HEK293 (cell line): ENCODE data around the gene TLE2.

Experiments used
- CTCF ChIA-PET: fragments of 350-600 bp; formaldehyde crosslinking; extraction: SDS; loops from one replicate; lab custom pipeline; 2021; ENCODE audit warnings: antibody characterized with exemption; lab: Yijun Ruan, JAX
- POLR2A ChIA-PET: fragments of 300-600 bp; formaldehyde crosslinking; extraction: SDS; loops from one replicate; lab custom pipeline; 2020; ENCODE audit warnings: antibody characterized with exemption, inconsistent platforms; lab: Yijun Ruan, JAX
- H3K27ac ChIP-seq: fragments of 200-500 bp; sonication (Bioruptor generic); 2 replicates; pipeline ENCODE4 v1.5.1; 2014; ENCODE audit warnings: low read depth, low read length, control low read depth, inconsistent platforms; ENCODE audit errors: extremely low read depth
- H3K36me3 ChIP-seq, 2 experiments: fragments of 200-500 bp in 1 of 2; sonication (Bioruptor generic) in 1 of 2; 1 replicate in 1 of 2; 2 replicates in 1 of 2; pipeline ENCODE4 v1.5.1; 2014 to 2017; ENCODE audit warnings: inconsistent platforms in 2 of 2, low read length in 2 of 2; ENCODE audit not compliant: control insufficient read depth in 2 of 2, insufficient read depth in 1 of 2
- H3K4me1 ChIP-seq: fragments of 200-500 bp; sonication (Bioruptor generic); 2 replicates; pipeline ENCODE4 v1.5.1; 2014; ENCODE audit warnings: mild to moderate bottlenecking, low read length, inconsistent platforms; ENCODE audit not compliant: control insufficient read depth, insufficient read depth
- H3K4me3 ChIP-seq: 2 replicates; pipeline ENCODE4 v1.5.1; 2011; ENCODE audit warnings: low read depth, mild to moderate bottlenecking, control low read depth, low read length, moderate library complexity
- H3K9me3 ChIP-seq: fragments of 200-500 bp; sonication (Bioruptor generic); 2 replicates; pipeline ENCODE4 v1.5.1; 2014; ENCODE audit warnings: low read depth, low read length, inconsistent platforms; ENCODE audit not compliant: control insufficient read depth, insufficient read depth
- HOXD13 ChIP-seq: sonication (generic); formaldehyde crosslinking; IDR thresholded peaks from 2 replicates; pipeline ENCODE4 v1.8.0; 2022; ENCODE audit warnings: missing genetic modification reagents, borderline replicate concordance
- PRDM1 ChIP-seq: fragments of 450-650 bp; formaldehyde crosslinking; IDR thresholded peaks from 2 replicates; pipeline ENCODE4; 2016; ENCODE audit warnings: missing biosample characterization, missing genetic modification characterization
- PRDM10 ChIP-seq: fragments of 450-650 bp; formaldehyde crosslinking; IDR thresholded peaks from 2 replicates; pipeline ENCODE4 v1.5.1; 2016; ENCODE audit warnings: missing biosample characterization, missing genetic modification characterization
- SCRT2 ChIP-seq: fragments of 450-650 bp; formaldehyde crosslinking; IDR thresholded peaks from 2 replicates; pipeline ENCODE4 v1.5.1; 2016; ENCODE audit warnings: missing biosample characterization, missing genetic modification characterization
- ZNF140 ChIP-seq: fragments of 450-650 bp; formaldehyde crosslinking; IDR thresholded peaks from 2 replicates; pipeline ENCODE4 v1.5.1; 2016; ENCODE audit warnings: missing biosample characterization, missing genetic modification characterization
- ZNF146 ChIP-seq: fragments of 450-650 bp; formaldehyde crosslinking; IDR thresholded peaks from 2 replicates; pipeline ENCODE4 v1.5.1; 2016; ENCODE audit warnings: missing biosample characterization, missing genetic modification characterization
- ZNF18 ChIP-seq: fragments of 450-650 bp; formaldehyde crosslinking; IDR thresholded peaks from 2 replicates; pipeline ENCODE4 v1.5.1; 2016; ENCODE audit warnings: missing biosample characterization, missing genetic modification characterization
- ZNF292 ChIP-seq: fragments of 450-650 bp; formaldehyde crosslinking; IDR thresholded peaks from 2 replicates; pipeline ENCODE4 v1.5.1; 2016; ENCODE audit warnings: low read depth, missing biosample characterization, missing genetic modification characterization, borderline replicate concordance
- ZNF311 ChIP-seq: fragments of 450-650 bp; formaldehyde crosslinking; IDR thresholded peaks from 2 replicates; pipeline ENCODE4 v1.5.1; 2017; ENCODE audit warnings: missing biosample characterization, missing genetic modification characterization, borderline replicate concordance
- ZNF501 ChIP-seq: fragments of 450-650 bp; formaldehyde crosslinking; IDR thresholded peaks from 2 replicates; pipeline ENCODE4 v1.5.1; 2016; ENCODE audit warnings: missing biosample characterization, missing genetic modification characterization
- ZNF548 ChIP-seq: fragments of 450-650 bp; formaldehyde crosslinking; IDR thresholded peaks from 2 replicates; pipeline ENCODE4 v1.5.1; 2016; ENCODE audit warnings: missing biosample characterization, missing genetic modification characterization
- ZNF555 ChIP-seq: fragments of 450-650 bp; formaldehyde crosslinking; conservative IDR thresholded peaks from 2 replicates; pipeline ENCODE4 v1.5.1; 2017; ENCODE audit warnings: missing biosample characterization, mild to moderate bottlenecking, missing genetic modification characterization, inconsistent platforms
- ZNF596 ChIP-seq: fragments of 450-650 bp; IDR thresholded peaks from 2 replicates; pipeline ENCODE4 v1.5.0; 2018; ENCODE audit warnings: missing biosample characterization, mild to moderate bottlenecking, missing genetic modification characterization, moderate library complexity
- ZNF654 ChIP-seq: fragments of 450-650 bp; formaldehyde crosslinking; IDR thresholded peaks from 2 replicates; pipeline ENCODE4 v1.5.1; 2016; ENCODE audit warnings: low read depth, missing biosample characterization, missing genetic modification characterization
- TF ChIP-seq, protein P1 (sequence below): fragments of 450-650 bp; formaldehyde crosslinking; IDR thresholded peaks from 2 replicates; pipeline ENCODE4 v1.5.1; 2017; ENCODE audit warnings: missing biosample characterization, missing genetic modification characterization
- TF ChIP-seq, protein P2 (sequence below): fragments of 450-650 bp; formaldehyde crosslinking; IDR thresholded peaks from 2 replicates; pipeline ENCODE4 v1.5.1; 2016; ENCODE audit warnings: missing biosample characterization, missing genetic modification characterization
- TF ChIP-seq, protein P3 (sequence below): fragments of 450-650 bp; IDR thresholded peaks from 2 replicates; pipeline ENCODE4 v1.5.1; 2018; ENCODE audit warnings: missing biosample characterization, missing genetic modification characterization

TLE2 gene

DNA sequence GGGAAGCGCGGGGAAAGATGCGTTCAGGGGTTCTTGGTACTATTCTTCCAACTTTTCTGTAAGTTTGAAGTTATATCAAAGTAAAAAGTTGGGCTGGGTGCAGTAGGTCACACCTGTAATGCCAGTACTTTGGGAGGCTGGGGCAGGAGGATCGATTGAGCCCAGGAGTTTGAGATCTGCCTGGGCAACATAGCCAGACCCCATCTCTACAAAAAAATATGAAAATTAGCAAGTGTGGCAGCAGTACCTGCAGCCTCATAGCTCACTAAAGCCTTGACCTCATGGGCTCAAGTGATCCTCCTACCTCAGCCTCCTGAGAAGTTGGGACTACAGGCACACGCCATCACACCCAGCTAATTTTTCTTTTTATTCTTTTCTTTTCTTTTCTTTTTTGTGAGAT, 71.9 kb downstream of the TLE2 start:
- no peak overlapping the region for H3K4me3 ChIP-seq
- CTCF ChIA-PET: interaction anchor here (0.7 to 2.2 kb wide), 13 partner anchors 11 to 332 kb away, joined by 3 to 7 read pairs (median 4); partner anchors contain the start of gene CELF5
- no peaks in the 10 kb centered on the region for H3K4me1 ChIP-seq
- H3K36me3 ChIP-seq: no peaks in the 10 kb centered on the region
- no peaks in the 10 kb centered on the region for H3K9me3 ChIP-seq
- TF ChIP-seq ZNF548 (tag by site-specific recombination) (no peak), ZNF18 (tag by site-specific recombination) (no peak), ZNF146 (tag by site-specific recombination) (no peak), ZNF140 (no peak), ZNF596 (tag by site-specific recombination) (no peak), ZNF555 (tag by site-specific recombination) (no peak)
- TF ChIP-seq, protein P1, sequence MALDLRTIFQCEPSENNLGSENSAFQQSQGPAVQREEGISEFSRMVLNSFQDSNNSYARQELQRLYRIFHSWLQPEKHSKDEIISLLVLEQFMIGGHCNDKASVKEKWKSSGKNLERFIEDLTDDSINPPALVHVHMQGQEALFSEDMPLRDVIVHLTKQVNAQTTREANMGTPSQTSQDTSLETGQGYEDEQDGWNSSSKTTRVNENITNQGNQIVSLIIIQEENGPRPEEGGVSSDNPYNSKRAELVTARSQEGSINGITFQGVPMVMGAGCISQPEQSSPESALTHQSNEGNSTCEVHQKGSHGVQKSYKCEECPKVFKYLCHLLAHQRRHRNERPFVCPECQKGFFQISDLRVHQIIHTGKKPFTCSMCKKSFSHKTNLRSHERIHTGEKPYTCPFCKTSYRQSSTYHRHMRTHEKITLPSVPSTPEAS: no peak
- TF ChIP-seq, protein P2, sequence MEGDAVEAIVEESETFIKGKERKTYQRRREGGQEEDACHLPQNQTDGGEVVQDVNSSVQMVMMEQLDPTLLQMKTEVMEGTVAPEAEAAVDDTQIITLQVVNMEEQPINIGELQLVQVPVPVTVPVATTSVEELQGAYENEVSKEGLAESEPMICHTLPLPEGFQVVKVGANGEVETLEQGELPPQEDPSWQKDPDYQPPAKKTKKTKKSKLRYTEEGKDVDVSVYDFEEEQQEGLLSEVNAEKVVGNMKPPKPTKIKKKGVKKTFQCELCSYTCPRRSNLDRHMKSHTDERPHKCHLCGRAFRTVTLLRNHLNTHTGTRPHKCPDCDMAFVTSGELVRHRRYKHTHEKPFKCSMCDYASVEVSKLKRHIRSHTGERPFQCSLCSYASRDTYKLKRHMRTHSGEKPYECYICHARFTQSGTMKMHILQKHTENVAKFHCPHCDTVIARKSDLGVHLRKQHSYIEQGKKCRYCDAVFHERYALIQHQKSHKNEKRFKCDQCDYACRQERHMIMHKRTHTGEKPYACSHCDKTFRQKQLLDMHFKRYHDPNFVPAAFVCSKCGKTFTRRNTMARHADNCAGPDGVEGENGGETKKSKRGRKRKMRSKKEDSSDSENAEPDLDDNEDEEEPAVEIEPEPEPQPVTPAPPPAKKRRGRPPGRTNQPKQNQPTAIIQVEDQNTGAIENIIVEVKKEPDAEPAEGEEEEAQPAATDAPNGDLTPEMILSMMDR (tag by site-specific recombination): no peak
- TF ChIP-seq, protein P3, sequence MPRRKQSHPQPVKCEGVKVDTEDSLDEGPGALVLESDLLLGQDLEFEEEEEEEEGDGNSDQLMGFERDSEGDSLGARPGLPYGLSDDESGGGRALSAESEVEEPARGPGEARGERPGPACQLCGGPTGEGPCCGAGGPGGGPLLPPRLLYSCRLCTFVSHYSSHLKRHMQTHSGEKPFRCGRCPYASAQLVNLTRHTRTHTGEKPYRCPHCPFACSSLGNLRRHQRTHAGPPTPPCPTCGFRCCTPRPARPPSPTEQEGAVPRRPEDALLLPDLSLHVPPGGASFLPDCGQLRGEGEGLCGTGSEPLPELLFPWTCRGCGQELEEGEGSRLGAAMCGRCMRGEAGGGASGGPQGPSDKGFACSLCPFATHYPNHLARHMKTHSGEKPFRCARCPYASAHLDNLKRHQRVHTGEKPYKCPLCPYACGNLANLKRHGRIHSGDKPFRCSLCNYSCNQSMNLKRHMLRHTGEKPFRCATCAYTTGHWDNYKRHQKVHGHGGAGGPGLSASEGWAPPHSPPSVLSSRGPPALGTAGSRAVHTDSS (tag by site-specific recombination): no peak
- TF ChIP-seq, all 188 proteins: peak for 0
- H3K27ac ChIP-seq: no peak overlapping the region
- POLR2A ChIA-PET: no interaction called here

- Histone ChIP-seq H3K36me3 (no peaks in the 10 kb centered on the region), H3K4me3 (no peak overlapping the region)
- CTCF ChIA-PET: interaction anchor here (0.6 to 4.0 kb wide), 8 partner anchors 9 to 305 kb away, joined by 3 to 20 read pairs (median 4); no protein-coding TSS in a partner anchor
- TF ChIP-seq HOXD13 (CRISPR knock-in tag) (no peak), ZNF311 (tag by site-specific recombination) (no peak), PRDM1 (tag by site-specific recombination) (0 out of 2 replicates have a peak, but pooled peaks have one; percentile 34), ZNF501 (tag by site-specific recombination) (no peak), ZNF654 (tag by site-specific recombination) (no peak), ZNF292 (no peak), PRDM10 (tag by site-specific recombination) (no peak), SCRT2 (tag by site-specific recombination) (0 out of 2 replicates have a peak, but pooled peaks have one; percentile 22)
- TF ChIP-seq, all 188 proteins: peak for 2
- Histone ChIP-seq H3K9me3 (no peaks in the 10 kb centered on the region), H3K27ac (no peak overlapping the region), H3K4me1 (peaks cover 4% of the 10 kb centered on the region; the same call in 1 of the 2 replicates)
- POLR2A ChIA-PET: interaction anchor here (0.6 kb wide), 1 partner anchor 8 kb away, joined by 5 read pairs; no protein-coding TSS in a partner anchor
Observed at GRCh38 chr19:2952953-2953481, 76.1 kb downstream of the TLE2 start.
